NB4 (cell line): ENCODE data around the gene SPSB1.

Experiments
- MYC ChIP-seq: IDR thresholded peaks from 2 replicates; pipeline ENCODE4 v1.6.1; 2011; ENCODE audit warnings: low read depth, low read length
- POLR2A ChIP-seq: IDR thresholded peaks from 2 replicates; pipeline ENCODE4 v1.6.1; 2011; ENCODE audit warnings: mild to moderate bottlenecking; ENCODE audit not compliant: insufficient read length; ENCODE audit errors: extremely low read depth
- TF ChIP-seq, protein P1 (sequence below): IDR thresholded peaks from one replicate; pipeline ENCODE4 v1.5.1; 2012; ENCODE audit warnings: low read depth, low read length
- TF ChIP-seq, protein P2 (sequence below): IDR thresholded peaks from 2 replicates; pipeline ENCODE4 v1.6.1; 2011; ENCODE audit warnings: low read depth, low read length

DNA sequence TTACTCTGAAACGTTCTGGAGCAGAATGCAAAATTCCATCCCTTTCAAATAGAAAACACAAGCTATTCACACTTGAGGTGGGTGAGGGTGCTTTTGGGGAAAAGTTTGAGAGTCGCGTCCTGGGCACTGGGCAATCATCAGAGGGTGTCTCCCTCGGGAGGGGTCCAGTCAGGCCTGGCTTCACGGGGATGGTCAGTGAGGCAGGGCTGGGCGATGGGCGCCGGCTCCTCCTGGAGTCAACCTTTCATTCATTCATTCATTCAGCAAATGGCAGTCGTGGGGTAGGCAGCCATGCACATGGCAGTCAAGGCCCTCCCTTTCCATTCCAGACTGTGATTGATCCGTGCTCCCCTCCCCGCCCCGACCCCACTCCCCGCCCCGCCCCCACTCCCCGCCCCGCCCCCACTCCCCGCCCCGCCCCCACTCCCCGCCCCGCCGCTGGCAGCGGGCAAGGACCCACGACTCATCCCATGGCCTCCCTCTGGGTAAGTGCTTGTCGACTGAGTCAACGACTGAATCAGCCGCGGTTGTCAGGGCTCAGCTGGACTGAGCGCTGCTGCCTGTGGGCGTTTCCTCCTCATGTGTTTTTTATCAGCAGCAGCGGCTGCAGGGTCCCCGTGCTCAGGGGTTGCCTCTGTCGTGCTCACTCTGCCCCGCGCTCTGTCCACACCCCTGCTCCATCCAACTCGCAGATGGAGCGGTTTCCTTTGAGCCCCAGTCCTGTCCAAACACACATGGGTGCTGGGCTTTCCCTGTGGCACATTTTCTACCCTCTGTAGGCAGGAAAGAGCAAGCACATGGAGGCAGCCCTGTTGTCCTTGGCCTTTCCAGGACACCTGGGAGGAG lies 12.5 kb upstream of the SPSB1 start:
- TF ChIP-seq, protein P1, sequence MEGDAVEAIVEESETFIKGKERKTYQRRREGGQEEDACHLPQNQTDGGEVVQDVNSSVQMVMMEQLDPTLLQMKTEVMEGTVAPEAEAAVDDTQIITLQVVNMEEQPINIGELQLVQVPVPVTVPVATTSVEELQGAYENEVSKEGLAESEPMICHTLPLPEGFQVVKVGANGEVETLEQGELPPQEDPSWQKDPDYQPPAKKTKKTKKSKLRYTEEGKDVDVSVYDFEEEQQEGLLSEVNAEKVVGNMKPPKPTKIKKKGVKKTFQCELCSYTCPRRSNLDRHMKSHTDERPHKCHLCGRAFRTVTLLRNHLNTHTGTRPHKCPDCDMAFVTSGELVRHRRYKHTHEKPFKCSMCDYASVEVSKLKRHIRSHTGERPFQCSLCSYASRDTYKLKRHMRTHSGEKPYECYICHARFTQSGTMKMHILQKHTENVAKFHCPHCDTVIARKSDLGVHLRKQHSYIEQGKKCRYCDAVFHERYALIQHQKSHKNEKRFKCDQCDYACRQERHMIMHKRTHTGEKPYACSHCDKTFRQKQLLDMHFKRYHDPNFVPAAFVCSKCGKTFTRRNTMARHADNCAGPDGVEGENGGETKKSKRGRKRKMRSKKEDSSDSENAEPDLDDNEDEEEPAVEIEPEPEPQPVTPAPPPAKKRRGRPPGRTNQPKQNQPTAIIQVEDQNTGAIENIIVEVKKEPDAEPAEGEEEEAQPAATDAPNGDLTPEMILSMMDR = no peak
- TF ChIP-seq MYC (no peak), POLR2A (no peak)
- TF ChIP-seq, protein P2, sequence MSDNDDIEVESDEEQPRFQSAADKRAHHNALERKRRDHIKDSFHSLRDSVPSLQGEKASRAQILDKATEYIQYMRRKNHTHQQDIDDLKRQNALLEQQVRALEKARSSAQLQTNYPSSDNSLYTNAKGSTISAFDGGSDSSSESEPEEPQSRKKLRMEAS = no peak
